Measurements from ENCODE around the gene ADAMTS2. TPM values are rescaled to one million over a fixed set of nuclear protein-coding genes. Genes with fewer than 3 reads are reported as not detected.

ADAMTS2 gene
- polyA plus RNA-seq, 12 donors, result 17.2 to 61.8 (median 31.0) TPM; not detected in 1

DNA sequence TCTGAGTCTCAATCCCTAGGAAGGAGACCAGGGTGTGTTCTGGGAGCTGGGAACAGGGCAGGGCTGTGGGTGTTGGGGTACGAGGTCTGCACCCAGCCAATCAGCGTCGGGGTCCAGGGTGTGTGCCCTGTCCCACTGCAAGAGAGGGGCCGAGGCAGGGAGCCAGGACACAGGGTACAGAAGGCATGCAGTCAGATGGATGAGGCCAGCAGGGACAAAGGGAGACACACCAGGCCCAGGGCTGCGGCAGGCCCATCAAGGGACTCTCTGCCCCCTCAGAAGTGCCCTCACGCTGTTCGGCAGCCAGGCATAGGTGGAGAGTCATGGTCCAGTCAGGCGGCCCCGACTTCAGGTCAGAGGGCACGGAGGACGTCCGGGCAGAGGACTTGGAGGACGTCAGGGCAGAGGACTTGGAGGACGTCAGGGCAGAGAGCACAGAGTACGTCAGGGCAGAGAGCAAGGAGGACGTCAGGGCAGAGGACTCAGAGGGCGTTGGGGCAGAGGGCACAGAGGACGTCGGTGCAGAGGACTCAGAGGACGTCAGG lies 28.8 kb upstream of the ADAMTS2 start:
- no peak for DNase-seq

GRCh38 chr5:179373101-179373934 lies 28.1 kb upstream of the ADAMTS2 start:
- DNase-seq, result no peak

DNA sequence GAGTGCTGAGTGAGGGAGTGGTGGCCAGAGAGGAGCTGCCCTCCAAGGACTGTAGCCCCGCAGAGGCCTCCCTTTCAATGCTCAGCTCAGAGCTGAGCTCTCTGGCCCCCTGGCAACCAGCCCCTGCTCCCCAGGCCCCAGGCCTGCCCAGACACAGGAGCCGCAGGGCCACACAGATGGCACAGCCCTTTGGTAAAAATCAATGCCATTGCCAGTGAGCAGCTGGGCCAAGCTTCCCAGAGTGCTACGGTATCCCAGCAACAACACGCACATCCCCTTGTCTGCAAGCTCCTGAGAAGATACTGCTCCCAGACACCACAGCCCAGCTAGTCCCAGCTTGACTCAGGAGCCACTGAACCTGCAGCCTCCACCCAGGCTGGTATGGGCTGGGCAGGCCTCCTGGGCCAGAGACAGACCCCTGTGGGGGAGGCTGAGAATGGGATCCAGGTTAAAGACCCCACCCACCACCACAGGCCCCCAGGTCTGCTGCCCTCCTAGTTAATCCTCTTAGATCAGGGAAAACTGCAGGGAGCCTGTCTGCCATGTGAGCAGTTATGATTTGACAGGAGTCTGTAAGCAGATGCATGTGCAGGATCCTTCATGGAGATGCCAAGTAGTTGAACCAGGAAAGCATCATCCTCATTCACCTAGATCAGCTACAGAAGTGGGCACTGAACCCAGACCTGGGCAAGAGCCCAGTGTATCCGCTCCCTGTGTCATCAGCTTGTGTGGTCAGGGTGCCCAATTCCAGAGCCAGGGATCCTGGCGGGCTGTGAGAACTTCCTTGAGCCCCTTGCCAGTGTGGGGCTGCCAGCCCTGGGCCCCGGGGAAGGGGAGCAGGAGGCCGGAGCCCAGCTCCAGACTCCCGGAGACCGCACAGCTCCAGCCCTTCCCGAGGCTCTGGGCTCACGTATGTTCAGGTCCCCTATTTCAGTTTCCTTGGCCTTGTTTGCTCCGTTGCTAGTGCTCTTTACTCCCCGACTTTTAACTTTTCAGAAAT lies 26.7 kb upstream of the ADAMTS2 start:
- DNase-seq, result no peak

DNA sequence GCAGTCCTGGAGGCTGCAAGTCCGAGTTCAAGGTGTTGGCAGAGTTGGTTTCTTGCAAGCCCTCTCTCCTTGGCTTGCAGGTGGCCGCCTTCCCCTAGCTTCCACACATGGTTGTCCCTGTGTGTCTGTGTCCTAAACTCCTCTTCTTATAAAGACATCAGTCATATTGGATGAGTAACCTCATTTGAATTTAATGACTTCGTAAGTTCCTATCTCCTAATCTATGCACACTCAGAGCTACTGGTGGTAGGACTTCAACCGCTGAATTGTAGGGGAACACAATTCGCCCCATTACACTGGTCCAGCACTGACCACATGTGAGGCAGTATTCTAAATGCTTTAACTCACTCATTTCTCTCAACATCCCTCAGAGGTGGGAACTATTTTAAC lies 25.9 kb upstream of the ADAMTS2 start:
- DNase-seq, result no peak

GRCh38 chr5:179370490-179371120 lies 25.3 kb upstream of the ADAMTS2 start:
- DNase-seq, result no peak

- no peak for DNase-seq
Observed at GRCh38 chr5:179369530-179369884, 24.2 kb upstream of the ADAMTS2 start.

DNA sequence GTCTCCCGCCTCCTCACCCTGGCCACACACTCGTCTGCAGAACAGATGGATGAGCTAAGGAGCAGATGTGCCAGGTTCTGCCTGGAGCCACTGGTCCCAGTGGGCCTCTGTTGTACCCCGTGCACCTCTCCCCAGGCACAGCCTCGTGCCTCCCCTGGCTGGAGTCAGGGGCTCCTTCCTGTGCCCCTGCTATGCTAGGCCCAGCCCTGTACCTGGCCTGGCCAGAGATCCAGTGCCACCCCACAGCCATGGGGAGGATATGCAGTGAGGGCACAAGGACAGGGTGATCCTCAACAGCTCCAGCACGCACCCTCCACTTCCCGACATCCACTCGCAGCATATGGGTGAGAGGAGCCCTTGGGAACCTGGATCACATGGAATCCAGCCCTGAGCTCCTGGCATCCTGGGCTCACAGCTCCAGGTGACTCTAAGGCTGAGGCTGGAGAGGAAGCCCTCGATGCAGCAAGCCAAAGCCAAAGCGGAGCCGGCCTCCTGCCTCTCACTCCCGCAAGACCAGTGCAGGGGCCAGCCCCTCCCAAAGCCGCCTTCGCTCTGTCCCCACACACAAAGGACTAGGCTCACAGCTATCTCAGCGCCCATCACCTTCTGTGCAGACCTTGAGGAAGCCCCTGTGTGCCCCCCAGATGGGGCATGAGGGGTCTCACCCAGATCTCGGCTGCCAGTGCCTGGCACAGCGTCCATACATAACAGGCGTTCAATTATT lies 23.7 kb upstream of the ADAMTS2 start:
- DNase-seq, result no peak

DNA sequence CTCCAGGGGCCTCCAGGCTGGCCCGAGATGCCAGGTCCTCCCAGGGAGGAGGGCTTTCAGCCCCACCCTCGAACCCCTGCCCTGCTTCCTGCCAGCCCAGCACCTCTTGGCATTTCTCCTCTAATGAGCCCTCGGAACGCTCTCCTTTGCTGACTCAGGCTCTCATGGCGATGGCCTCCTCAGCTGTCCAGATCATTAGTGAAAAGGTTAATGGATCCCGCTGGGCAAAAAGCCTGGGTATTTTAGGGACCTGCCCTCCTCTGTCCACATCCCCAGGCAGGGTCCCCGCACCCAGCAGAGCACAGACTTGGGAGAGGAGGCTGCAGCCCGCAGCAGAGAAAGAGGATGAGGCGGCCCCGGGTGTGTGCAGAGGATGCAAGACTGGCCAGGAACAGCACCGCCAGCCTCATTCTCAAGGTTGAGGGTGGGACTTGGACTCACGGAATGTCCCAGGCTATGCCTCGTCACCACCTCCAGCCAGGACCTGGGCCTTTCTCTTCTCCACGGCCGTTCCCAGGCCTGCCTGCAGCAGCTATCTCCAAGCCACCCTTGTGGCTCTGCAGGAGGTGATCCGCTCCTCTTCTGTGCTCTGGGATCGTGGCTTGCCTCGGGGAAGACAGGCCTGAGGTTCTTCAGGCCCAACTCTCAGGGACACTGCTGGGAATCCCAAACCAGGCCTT lies 23.0 kb upstream of the ADAMTS2 start:
- no peak for DNase-seq

GRCh38 chr5:179367491-179367890 lies 22.2 kb upstream of the ADAMTS2 start:
- DNase-seq, result no peak

DNA sequence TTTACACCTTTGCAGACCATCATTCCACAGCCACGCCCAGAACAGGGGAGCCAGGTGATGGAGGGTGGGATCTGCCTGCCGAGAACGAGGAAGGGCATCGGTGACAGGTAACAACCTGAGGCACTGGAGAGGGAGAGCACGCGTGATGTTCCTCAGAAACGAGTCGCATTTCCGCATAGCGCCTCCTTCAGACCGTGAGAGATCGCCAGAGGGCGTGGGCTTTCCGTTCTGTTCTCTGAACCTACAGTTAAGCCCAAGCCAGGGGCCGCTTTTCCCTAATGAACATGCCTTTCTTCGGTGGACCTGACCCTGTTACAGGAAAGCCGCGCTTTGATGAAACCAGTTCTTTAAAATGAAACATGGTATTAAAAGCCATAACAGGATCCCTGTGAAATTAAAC lies 17.1 kb upstream of the ADAMTS2 start:
- DNase-seq, result no peak

DNA sequence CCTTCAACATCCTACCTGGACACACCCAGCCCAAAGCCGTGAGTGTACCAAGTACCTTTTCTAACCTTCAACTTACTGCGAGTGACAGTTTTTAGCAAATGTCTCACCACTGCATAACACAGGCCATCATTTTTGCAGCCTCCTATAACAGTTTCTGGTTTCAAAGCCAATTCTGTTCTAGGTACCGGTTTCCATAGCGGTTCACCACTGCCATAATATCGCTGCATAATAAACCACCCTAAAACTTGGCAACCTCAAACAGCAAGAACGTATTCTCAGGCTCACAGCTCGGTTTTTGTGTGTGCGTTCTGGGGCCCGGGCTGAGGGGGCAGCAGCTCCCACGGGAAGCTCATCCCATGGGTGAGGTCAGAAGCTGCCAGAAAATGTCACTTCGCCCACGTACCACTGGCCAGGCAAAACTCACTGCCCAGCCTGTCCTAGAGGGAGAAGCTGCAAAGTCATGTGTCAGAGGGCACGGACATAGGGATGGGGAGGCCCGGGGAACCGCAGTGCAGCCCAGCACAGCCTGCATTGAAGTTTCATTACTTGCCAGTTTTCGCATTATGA lies 15.9 kb upstream of the ADAMTS2 start:
- no peak for DNase-seq

DNA sequence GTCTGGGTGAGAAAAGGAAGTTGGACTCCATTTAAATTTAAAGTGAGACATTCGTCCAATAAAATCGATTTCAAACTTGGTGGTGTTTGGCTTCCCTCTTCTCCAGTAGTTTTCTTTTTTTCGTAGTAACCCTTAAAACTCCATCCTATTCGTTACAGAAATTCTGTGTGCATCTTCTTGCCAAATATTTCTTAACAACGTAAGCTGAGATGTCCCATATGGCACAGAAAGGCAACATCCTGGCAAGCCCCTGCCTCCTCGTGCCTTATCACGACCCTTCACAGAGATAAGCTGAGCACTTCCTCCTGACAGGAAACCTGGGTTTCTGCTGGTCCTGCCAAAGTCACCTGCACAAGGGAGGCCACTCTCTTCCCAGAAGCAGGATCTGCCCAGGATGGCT lies 11.8 kb upstream of the ADAMTS2 start:
- no peak for DNase-seq

- DNase-seq, result no peak
Observed at GRCh38 chr5:179355976-179356974, 11.0 kb upstream of the ADAMTS2 start.

- DNase-seq, result no peak
Observed at GRCh38 chr5:179354305-179354882, 9.1 kb upstream of the ADAMTS2 start.

DNA sequence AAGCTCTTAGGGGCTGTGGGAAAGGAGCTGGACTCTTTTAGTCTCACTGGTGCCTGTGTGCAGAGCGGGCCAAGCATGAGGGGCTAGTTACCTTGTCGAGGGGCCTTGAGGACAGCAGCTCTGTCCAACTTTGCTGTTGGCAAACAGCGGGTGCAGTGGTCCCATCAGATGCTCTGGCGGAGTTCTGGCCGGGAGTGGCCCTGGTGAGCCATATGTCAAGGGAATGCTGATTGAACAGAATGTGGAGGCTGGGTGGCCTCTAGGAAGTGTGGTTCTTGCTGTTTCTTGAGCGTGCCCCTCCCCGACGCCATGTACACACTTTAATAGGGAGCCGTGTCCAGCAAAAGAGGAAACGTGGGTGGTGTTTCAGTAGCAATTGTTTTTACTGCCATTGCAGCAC lies 3.6 kb upstream of the ADAMTS2 start:
- no peak for DNase-seq

GRCh38 chr5:179348011-179348530 lies 2.8 kb upstream of the ADAMTS2 start:
- DNase-seq, result no peak

GRCh38 chr5:179347581-179347980 lies 2.3 kb upstream of the ADAMTS2 start:
- DNase-seq, result no peak

- DNase-seq, result no peak
Observed at GRCh38 chr5:179346875-179347274, 1.6 kb upstream of the ADAMTS2 start.
